Activated CD4-positive, alpha-beta T cell treated with anti-CD3 and anti-CD28 coated beads, Interleukin-10, Interleukin-2, amounts not matched to agents 100 ng/mL and 50 ng/mL, durations not matched to agents 16 hours and 8 hours (primary cell): ENCODE data around the gene THSD7B.

Experiments
- DNase-seq: peaks from one replicate; pipeline ENCODE4 v3.0.0-alpha.2; 2020

THSD7B gene

GRCh38 chr2:137715731-137716191 is 950.4 kb downstream of the THSD7B start:
- DNase-seq, result no peak

GRCh38 chr2:137718786-137719185 is 953.4 kb downstream of the THSD7B start:
- no peak for DNase-seq

- DNase-seq, result no peak
Measured at GRCh38 chr2:137721733-137722132, 956.4 kb downstream of the THSD7B start.

DNA sequence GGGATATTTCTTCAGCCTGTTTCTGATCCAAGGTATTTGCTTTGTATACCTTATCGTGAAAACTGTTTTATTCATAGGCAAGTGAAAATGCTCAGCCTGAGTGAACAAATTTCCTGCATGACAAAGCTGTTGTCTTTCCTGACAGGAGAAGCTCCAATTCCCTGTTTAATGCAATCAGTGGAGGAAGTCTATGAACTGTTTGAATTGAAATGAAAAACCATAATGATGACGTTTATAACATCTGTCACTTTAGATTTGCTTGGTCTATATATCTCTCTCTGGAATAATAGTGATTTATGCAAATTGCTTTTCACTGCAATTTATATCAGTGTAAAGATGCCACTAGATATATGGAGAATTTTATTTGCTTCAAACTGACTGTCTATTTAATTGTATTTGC is 959.6 kb downstream of the THSD7B start:
- no peak for DNase-seq
